Ishikawa (cell line): Measurements from ENCODE around the gene ATRN.

Experiments
- CEBPB ChIP-seq: IDR thresholded peaks from 2 replicates; pipeline ENCODE4 v1.6.1; 2012
- CREB1 ChIP-seq: IDR thresholded peaks from 2 replicates; pipeline ENCODE4 v1.6.1; 2012; ENCODE audit warnings: low read depth
- EGR1 ChIP-seq: IDR thresholded peaks from 2 replicates; pipeline ENCODE4 v1.6.1; 2012
- EP300 ChIP-seq: IDR thresholded peaks from 2 replicates; pipeline ENCODE4 v1.6.1; 2012; ENCODE audit warnings: borderline replicate concordance
- MAX ChIP-seq: IDR thresholded peaks from 2 replicates; pipeline ENCODE4 v1.6.1; 2012
- NFIC ChIP-seq: IDR thresholded peaks from 2 replicates; pipeline ENCODE4 v1.6.1; 2012
- RAD21 ChIP-seq: IDR thresholded peaks from 2 replicates; pipeline ENCODE4 v1.6.1; 2012; ENCODE audit warnings: low read depth
- REST ChIP-seq: IDR thresholded peaks from 2 replicates; pipeline ENCODE4 v1.6.1; 2012; ENCODE audit warnings: low read depth, mild to moderate bottlenecking
- TAF1 ChIP-seq: IDR thresholded peaks from 2 replicates; pipeline ENCODE4 v1.6.1; 2012; ENCODE audit warnings: low read depth, mild to moderate bottlenecking
- TCF12 ChIP-seq: IDR thresholded peaks from 2 replicates; pipeline ENCODE4 v1.6.1; 2012; ENCODE audit warnings: low read depth
- TEAD4 ChIP-seq: IDR thresholded peaks from 2 replicates; pipeline ENCODE4 v1.6.1; 2012
- USF1 ChIP-seq: IDR thresholded peaks from 2 replicates; pipeline ENCODE4 v1.6.1; 2012
- YY1 ChIP-seq: IDR thresholded peaks from 2 replicates; pipeline ENCODE4 v1.6.1; 2012; ENCODE audit warnings: low read depth
- ZBTB7A ChIP-seq: IDR thresholded peaks from 2 replicates; pipeline ENCODE4 v1.6.1; 2012; ENCODE audit warnings: low read depth

- no peak for TF ChIP-seq RAD21
- TF ChIP-seq MAX: no peak
- no peak for TF ChIP-seq TAF1
- TF ChIP-seq TCF12: no peak
- no peak for TF ChIP-seq CEBPB
- no peak for TF ChIP-seq YY1
- TF ChIP-seq EP300: no peak
- TF ChIP-seq REST: no peak
- no peak for TF ChIP-seq EGR1
- no peak for TF ChIP-seq NFIC
- no peak for TF ChIP-seq ZBTB7A
- TF ChIP-seq USF1: no peak
- TF ChIP-seq TEAD4: no peak
- TF ChIP-seq CREB1: no peak
These were observed 33.8 kb upstream of the ATRN start for GRCh38 chr20:3436864-3437574.
